Duodenal mucosa (tissue), 2 donors: ENCODE measurements around the gene B4GALT1.

Experiments
- H3K27ac ChIP-seq: one replicate; pipeline ENCODE4 v1.7.0; 2013; ENCODE audit warnings: low read depth, low read length
- H3K27me3 ChIP-seq, 2 donors: one replicate each; pipeline ENCODE4 v1.7.0; 2013; ENCODE audit warnings: low read length in 2 of 2, control low read depth in 1 of 2; ENCODE audit not compliant: insufficient read depth in 2 of 2, control insufficient read depth in 1 of 2
- H3K36me3 ChIP-seq, 2 donors: one replicate each; pipeline ENCODE4 v1.7.0; 2013; ENCODE audit warnings: low read length in 2 of 2, control low read depth in 1 of 2; ENCODE audit not compliant: insufficient read depth in 2 of 2, control insufficient read depth in 1 of 2
- H3K4me1 ChIP-seq, 2 donors: one replicate each; pipeline ENCODE4 v1.7.0; 2013; ENCODE audit warnings: low read length in 2 of 2, control low read depth in 1 of 2; ENCODE audit not compliant: insufficient read depth in 2 of 2, control insufficient read depth in 1 of 2
- H3K4me3 ChIP-seq, 2 donors: one replicate each; pipeline ENCODE4 v1.7.0; 2013; ENCODE audit warnings: low read length in 2 of 2, low read depth in 1 of 2
- H3K9ac ChIP-seq, 2 donors: one replicate each; pipeline ENCODE4 v1.7.0; 2013; ENCODE audit warnings: low read length in 2 of 2, low read depth in 1 of 2
- H3K9me3 ChIP-seq, 2 donors: one replicate each; pipeline ENCODE4 v1.7.0; 2013; ENCODE audit warnings: low read length in 2 of 2, control low read depth in 1 of 2; ENCODE audit not compliant: control insufficient read depth in 1 of 2

B4GALT1 gene

DNA sequence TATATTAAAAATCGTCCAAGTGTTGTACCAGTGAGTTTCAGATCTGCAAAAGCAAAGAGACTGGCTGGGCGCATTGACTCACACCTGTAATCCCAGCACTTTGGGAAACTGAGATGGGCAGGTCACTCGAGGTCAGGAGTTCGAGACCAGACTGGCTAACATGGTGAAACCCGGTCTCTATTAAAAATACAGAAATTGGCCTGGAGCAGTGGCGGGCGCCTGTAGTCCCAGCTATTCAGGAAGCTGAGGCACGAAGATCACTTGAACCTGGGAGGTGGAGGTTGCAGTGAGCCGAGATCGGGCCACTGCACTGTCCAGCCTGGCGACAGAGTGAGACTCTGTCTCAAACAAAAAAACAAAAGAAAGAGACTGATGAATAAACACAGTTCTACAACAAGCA is 18.3 kb upstream of the B4GALT1 start:
- Histone ChIP-seq H3K27me3 (no peaks in the 10 kb centered on the region), H3K27ac (no peak overlapping the region), H3K4me1 (peaks cover 36 to 39% of the 10 kb centered on the region in 2 donors), H3K4me3 (no peak overlapping the region), H3K9ac (no peak overlapping the region), H3K9me3 (no peaks in the 10 kb centered on the region), H3K36me3 (no peaks in the 10 kb centered on the region)

DNA sequence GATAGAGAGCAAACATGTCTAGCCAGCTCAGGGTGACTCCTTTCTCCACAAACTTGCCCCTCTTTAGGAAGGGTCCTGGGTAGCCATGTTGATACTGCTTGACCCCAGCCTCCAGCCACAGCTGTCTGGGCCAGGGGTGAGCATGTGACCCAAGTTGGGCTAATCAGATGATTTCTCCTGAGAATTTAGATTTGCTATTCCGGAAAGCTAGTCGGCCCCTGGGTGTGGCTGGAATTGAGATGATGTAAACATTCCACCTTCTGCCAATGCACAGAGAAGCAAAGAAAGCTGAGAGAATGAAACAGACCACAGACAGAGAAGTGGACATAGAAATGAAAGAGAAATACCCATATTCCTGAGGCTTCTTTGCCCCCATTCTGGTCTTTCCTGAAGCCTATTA is 17.8 kb upstream of the B4GALT1 start:
- Histone ChIP-seq H3K27ac (no peak overlapping the region), H3K36me3 (no peaks in the 10 kb centered on the region), H3K27me3 (no peaks in the 10 kb centered on the region), H3K4me1 (peaks cover 33 to 36% of the 10 kb centered on the region in 2 donors), H3K9ac (no peak overlapping the region), H3K9me3 (no peaks in the 10 kb centered on the region), H3K4me3 (no peak overlapping the region)

GRCh38 chr9:33182519-33182918 is 15.4 kb upstream of the B4GALT1 start:
- H3K4me1 ChIP-seq, result peaks cover 24 to 26% of the 10 kb centered on the region in 2 donors
- H3K9ac ChIP-seq, result no peak overlapping the region
- H3K27ac ChIP-seq, result no peak overlapping the region

GRCh38 chr9:33180526-33181184 is 13.5 kb upstream of the B4GALT1 start:
- Histone ChIP-seq H3K9me3 (no peaks in the 10 kb centered on the region), H3K4me1 (peaks cover 6 to 9% of the 10 kb centered on the region in 2 donors), H3K27ac (no peak overlapping the region), H3K9ac (no peak overlapping the region), H3K4me3 (no peak overlapping the region), H3K36me3 (no peaks in the 10 kb centered on the region), H3K27me3 (no peaks in the 10 kb centered on the region)

More at GRCh38 chr9:33182519-33182918, 15.4 kb upstream of the B4GALT1 start:
- H3K27me3 ChIP-seq, result no peaks in the 10 kb centered on the region
- H3K36me3 ChIP-seq, result no peaks in the 10 kb centered on the region
- no peaks in the 10 kb centered on the region for H3K9me3 ChIP-seq
- H3K4me3 ChIP-seq, result no peak overlapping the region

DNA sequence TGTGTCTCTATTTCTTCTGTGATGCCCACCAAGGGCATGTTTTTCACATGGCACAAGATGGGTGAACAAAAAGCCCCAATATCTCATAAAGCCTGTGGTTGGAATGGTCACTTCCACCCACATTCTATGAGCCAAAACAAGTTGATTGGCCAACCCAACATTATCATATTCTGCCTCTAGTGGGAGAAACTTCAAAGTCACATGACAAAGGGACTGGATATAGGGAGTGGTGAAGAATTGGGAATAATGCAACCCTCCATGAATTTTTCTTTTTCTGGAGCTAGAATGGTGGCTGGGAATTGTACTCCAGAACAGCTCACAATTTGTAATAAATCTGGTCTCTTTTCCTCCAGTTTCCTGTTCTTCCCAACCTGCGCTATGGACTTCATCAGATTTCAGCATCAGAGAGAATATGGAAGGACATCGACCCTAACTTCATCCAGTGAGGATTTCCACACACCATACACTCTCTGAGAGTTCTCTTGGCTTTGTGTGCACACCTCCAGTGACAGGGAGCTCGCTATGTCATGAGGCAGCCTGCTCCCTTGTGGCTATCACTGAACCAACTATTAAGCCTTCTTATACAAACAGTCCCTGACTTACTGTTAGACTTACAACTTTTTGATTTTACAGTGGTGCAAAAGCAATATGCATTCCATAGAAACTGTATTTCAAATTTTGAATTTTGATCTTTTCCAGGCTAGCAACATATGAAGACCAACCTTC is 12.0 kb upstream of the B4GALT1 start:
- Histone ChIP-seq H3K27me3 (no peaks in the 10 kb centered on the region), H3K27ac (no peak overlapping the region), H3K4me1 (no peaks in the 10 kb centered on the region), H3K9me3 (no peaks in the 10 kb centered on the region), H3K9ac (no peak overlapping the region), H3K4me3 (no peak overlapping the region), H3K36me3 (no peaks in the 10 kb centered on the region)

GRCh38 chr9:33177639-33178038 is 10.5 kb upstream of the B4GALT1 start:
- Histone ChIP-seq H3K9ac (no peak overlapping the region), H3K4me3 (no peak overlapping the region), H3K9me3 (no peaks in the 10 kb centered on the region), H3K4me1 (no peaks in the 10 kb centered on the region), H3K27ac (no peak overlapping the region), H3K27me3 (no peaks in the 10 kb centered on the region), H3K36me3 (no peaks in the 10 kb centered on the region)

GRCh38 chr9:33177086-33177485 is 9.9 kb upstream of the B4GALT1 start:
- Histone ChIP-seq H3K9ac (no peak overlapping the region), H3K4me1 (peaks cover 5% of the 10 kb centered on the region in 2 donors), H3K27ac (no peak overlapping the region), H3K9me3 (no peaks in the 10 kb centered on the region), H3K36me3 (no peaks in the 10 kb centered on the region), H3K27me3 (no peaks in the 10 kb centered on the region), H3K4me3 (no peak overlapping the region)

DNA sequence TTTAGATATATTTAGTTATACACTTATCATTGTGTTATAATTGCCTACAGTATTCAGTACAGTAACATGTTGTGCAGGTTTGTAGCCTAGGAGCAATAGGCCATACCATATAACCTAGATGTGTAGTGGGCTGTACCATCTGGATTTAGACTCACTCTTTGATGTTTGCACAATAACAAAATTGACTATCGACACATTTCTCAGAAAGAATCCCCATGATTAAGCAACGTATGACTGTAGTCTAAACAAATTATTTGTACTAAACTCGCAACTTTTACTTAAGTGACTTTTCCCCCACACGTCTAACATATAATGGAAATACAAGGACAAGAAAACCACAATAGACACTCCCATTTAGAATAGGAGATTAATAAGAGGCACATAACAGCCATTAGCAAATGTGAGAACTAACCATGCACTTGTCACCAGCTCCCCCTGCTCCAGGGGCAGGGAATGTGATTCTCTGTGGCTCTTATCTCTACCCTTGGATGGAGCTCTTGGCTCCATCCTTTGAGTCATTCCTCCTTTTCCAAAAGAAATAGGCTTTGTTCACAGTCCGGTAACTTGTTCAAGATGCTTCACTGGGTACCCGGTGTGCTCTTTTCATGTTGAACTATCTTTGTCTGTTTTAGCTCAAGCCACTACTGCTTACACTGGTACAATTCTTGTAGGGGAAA is 8.7 kb upstream of the B4GALT1 start:
- H3K9ac ChIP-seq, result no peak overlapping the region
- H3K4me1 ChIP-seq, result peaks cover 8 to 11% of the 10 kb centered on the region in 2 donors
- H3K4me3 ChIP-seq, result no peak overlapping the region
- H3K27ac ChIP-seq, result no peak overlapping the region
- no peaks in the 10 kb centered on the region for H3K36me3 ChIP-seq
- no peaks in the 10 kb centered on the region for H3K27me3 ChIP-seq
- no peaks in the 10 kb centered on the region for H3K9me3 ChIP-seq

DNA sequence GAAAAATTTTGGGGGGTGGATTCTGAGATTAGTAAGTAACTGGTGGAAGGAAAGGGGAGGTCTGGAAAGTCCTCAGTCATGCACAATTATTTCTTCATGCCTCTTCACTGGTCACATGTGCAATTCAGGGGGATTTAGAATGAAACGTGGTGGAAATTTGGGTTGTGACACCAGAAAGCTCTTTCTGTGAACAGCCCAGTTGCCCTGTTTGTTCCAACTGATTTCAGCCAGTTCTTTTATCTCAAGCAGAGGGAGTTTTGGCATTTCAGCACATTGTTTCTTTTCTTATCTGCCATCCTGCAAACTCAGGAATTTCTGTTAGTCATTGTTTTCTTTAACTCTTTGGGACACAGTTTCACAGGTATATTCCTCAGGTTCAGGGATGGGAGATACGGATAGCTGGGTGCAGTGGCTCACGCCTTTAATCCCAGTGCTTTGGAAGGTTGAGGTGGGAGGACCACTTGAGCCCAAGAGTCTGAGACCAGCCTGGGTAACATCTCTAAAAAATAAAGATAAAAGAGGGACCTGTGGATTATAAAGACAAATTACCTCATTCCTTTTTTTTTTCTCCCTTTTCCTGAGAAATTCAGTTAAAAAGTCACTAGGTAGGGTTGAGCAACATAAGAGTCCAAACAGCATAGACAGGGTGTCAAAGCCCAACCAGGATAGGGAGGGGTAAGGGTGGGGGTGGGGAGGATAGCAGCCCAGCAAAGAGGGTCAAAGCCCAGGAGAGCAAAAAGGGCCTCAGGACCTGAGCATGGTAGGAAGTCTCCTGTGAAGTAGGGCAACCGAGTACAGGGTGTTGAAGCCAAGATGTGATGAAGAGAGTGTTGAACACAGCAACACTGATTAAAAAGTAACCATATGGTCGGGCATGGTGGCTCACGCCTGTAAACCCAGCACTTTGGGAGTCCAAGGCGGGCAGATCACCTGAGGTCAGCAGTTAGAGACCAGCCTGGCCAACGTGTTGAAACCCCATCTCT is 5.4 kb upstream of the B4GALT1 start:
- Histone ChIP-seq H3K4me3 (no peak overlapping the region), H3K9me3 (no peaks in the 10 kb centered on the region), H3K27me3 (no peaks in the 10 kb centered on the region), H3K9ac (no peak overlapping the region), H3K36me3 (no peaks in the 10 kb centered on the region), H3K27ac (no peak overlapping the region), H3K4me1 (peaks cover 16 to 18% of the 10 kb centered on the region in 2 donors)
